Cardiac muscle cell (in vitro differentiated cells and primary cell): Measurements from ENCODE around the gene MCOLN2. TPM values are rescaled to one million over a fixed set of nuclear protein-coding genes. Genes with fewer than 3 reads are reported as not detected.
"Not testable (repeated sequence)": the region's sequence is repeated elsewhere in the genome, so short reads cannot be mapped to it uniquely, and the experiment has no call there.

Source experiments
- DNase-seq, 2 donors: peaks; one replicate each; pipeline versions ENCODE4 v3.0.0 to v3.0.0-alpha.2; 2010 to 2017; ENCODE audit warnings: low read depth in 1 of 2, low spot score in 1 of 2
- H3K27ac ChIP-seq: fragments of 200-600 bp; sonication (generic); 2 replicates; pipeline ENCODE4 v1.5.1; 2016
- H3K27me3 ChIP-seq: fragments of 200-600 bp; sonication (generic); 2 replicates; pipeline ENCODE4 v1.6.0; 2016; ENCODE audit warnings: control low read depth
- H3K36me3 ChIP-seq: fragments of 200-600 bp; sonication (generic); 2 replicates; pipeline ENCODE4 v1.5.1; 2016; ENCODE audit warnings: control low read depth
- H3K4me1 ChIP-seq: fragments of 200-600 bp; sonication (generic); 2 replicates; pipeline ENCODE4 v1.8.1; 2017; ENCODE audit warnings: low read depth, mild to moderate bottlenecking, mixed run types
- H3K4me3 ChIP-seq: fragments of 200-600 bp; sonication (generic); 2 replicates; pipeline ENCODE4 v1.5.1; 2016; ENCODE audit warnings: mild to moderate bottlenecking
- H3K9me3 ChIP-seq: fragments of 200-600 bp; sonication (generic); 2 replicates; pipeline ENCODE4 v1.5.1; 2017; ENCODE audit warnings: low read depth, mild to moderate bottlenecking, control low read depth
- CTCF ChIP-seq: IDR thresholded peaks from 2 replicates; pipeline ENCODE4 v1.5.1; 2012; ENCODE audit warnings: low read depth, mild to moderate bottlenecking, low read length
- polyA plus RNA-seq: library from polyadenylated mRNA; unstranded; fragments of >200 nt; fragmentation: Nextera tagmentation; extraction: Ambion mirVana; gene quantifications from 2 replicates; pipeline ENCODE4 v1.2.1, GENCODE V29; 2016
- total RNA-seq: library from RNA; depleted of rRNA; stranded (reverse); fragments of >200 nt; gene quantifications from 2 replicates; pipeline ENCODE4 v1.2.3, GENCODE V29; 2016

Gene MCOLN2
- total and polyA plus RNA-seq, 2 experiments from 2014 or later = not detected

GRCh38 chr1:84995484-84996334 is 1.2 kb downstream of the MCOLN2 start:
- no peaks in the 10 kb centered on the region for H3K4me1 ChIP-seq
- no peak for TF ChIP-seq CTCF
- no peak overlapping the region for H3K4me3 ChIP-seq
- H3K27me3 ChIP-seq = peaks cover 75% of the 10 kb centered on the region
- no peak overlapping the region for H3K27ac ChIP-seq
- DNase-seq = no peak
- no peaks in the 10 kb centered on the region for H3K36me3 ChIP-seq
- no peaks in the 10 kb centered on the region for H3K9me3 ChIP-seq

GRCh38 chr1:84991097-84991920 is 5.6 kb downstream of the MCOLN2 start:
- peaks cover 31% of the 10 kb centered on the region for H3K27me3 ChIP-seq
- H3K4me1 ChIP-seq = no peaks in the 10 kb centered on the region
- no peak overlapping the region for H3K27ac ChIP-seq
- H3K4me3 ChIP-seq = no peak overlapping the region
- H3K9me3 ChIP-seq = no peaks in the 10 kb centered on the region
- no peak for TF ChIP-seq CTCF
- no peak for DNase-seq
- H3K36me3 ChIP-seq = no peaks in the 10 kb centered on the region

GRCh38 chr1:84988588-84988987 is 8.3 kb downstream of the MCOLN2 start:
- H3K27ac ChIP-seq = no peak overlapping the region

GRCh38 chr1:84986561-84986960 is 10.4 kb downstream of the MCOLN2 start:
- DNase-seq, H3K9me3 ChIP-seq, H3K36me3 ChIP-seq, H3K27ac ChIP-seq, H3K4me3 ChIP-seq, H3K27me3 ChIP-seq, H3K4me1 ChIP-seq: not testable (repeated sequence)

More at GRCh38 chr1:84988588-84988987, 8.3 kb downstream of the MCOLN2 start:
- no peak for TF ChIP-seq CTCF
- Histone ChIP-seq H3K4me1 (no peaks in the 10 kb centered on the region), H3K27me3 (peaks cover 6% of the 10 kb centered on the region), H3K36me3 (no peaks in the 10 kb centered on the region), H3K9me3 (no peaks in the 10 kb centered on the region), H3K4me3 (no peak overlapping the region)
- no peak for DNase-seq

- no peaks in the 10 kb centered on the region for H3K9me3 ChIP-seq
- no peaks in the 10 kb centered on the region for H3K4me1 ChIP-seq
- H3K27me3 ChIP-seq = no peaks in the 10 kb centered on the region
- H3K36me3 ChIP-seq = no peaks in the 10 kb centered on the region
- H3K4me3 ChIP-seq = no peak overlapping the region
- H3K27ac ChIP-seq = no peak overlapping the region
- no peak for TF ChIP-seq CTCF
- DNase-seq = no peak
These were observed 11.5 kb downstream of the MCOLN2 start for GRCh38 chr1:84985365-84985764.

- Histone ChIP-seq H3K4me3 (no peak overlapping the region), H3K4me1 (no peaks in the 10 kb centered on the region), H3K27me3 (no peaks in the 10 kb centered on the region), H3K27ac (no peak overlapping the region), H3K9me3 (no peaks in the 10 kb centered on the region), H3K36me3 (no peaks in the 10 kb centered on the region)
- no peak for DNase-seq
- no peak for TF ChIP-seq CTCF
These were observed 14.5 kb downstream of the MCOLN2 start for GRCh38 chr1:84982395-84982794.
